Endothelial cell of coronary artery (primary cell): Measurements from ENCODE around the gene MLYCD. TPM values are rescaled to one million over a fixed set of nuclear protein-coding genes. Genes with fewer than 3 reads are reported as not detected.

ENCODE experiments used
- total RNA-seq: library from RNA; depleted of rRNA; stranded (reverse); fragments of >200 nt; gene quantifications from 2 replicates; pipeline ENCODE4 v1.2.3, GENCODE V29; 2014

The MLYCD gene
- total RNA-seq: 2.0 and 3.2 TPM in 2 replicates

DNA sequence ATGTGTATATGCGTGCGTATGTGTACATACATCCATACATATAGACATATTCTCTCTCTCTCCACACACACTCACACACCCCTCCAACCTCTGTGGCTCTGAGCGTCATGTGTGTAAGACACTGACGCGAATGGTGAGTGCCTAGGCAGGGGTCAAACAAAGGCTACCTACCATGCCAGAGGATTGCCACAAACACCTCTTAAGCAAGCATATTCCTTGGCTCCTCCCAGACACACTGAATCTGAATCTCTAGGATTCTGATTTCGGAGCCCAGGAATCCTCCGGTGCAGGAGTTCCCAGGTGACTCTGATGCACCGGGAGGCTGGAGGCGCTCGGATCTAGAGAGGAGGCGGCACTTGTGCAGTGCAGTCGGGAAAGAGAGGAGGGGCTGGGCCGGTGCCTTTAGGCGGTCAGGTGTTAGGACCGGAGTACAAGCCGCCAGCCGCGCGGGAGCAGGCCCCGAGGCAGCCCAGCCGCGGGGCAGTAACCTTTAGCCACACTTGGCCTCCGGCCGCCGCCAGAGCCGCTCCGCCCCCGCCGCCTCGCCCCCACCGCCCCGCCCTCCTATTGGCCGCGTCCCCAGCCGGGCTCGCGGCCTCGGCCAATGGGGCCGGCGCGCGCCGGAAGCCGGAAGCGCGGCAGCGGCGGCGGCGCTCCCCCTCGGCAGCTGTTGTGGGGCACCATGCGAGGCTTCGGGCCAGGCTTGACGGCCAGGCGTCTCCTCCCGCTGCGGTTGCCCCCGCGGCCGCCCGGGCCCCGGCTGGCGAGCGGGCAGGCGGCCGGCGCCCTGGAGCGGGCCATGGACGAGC, at the start of gene MLYCD:
MLYCD (plus strand) TSS at position 653 of the 809 bp plus-strand sequence; CDS start at position 683, 30 bp downstream.

DNA sequence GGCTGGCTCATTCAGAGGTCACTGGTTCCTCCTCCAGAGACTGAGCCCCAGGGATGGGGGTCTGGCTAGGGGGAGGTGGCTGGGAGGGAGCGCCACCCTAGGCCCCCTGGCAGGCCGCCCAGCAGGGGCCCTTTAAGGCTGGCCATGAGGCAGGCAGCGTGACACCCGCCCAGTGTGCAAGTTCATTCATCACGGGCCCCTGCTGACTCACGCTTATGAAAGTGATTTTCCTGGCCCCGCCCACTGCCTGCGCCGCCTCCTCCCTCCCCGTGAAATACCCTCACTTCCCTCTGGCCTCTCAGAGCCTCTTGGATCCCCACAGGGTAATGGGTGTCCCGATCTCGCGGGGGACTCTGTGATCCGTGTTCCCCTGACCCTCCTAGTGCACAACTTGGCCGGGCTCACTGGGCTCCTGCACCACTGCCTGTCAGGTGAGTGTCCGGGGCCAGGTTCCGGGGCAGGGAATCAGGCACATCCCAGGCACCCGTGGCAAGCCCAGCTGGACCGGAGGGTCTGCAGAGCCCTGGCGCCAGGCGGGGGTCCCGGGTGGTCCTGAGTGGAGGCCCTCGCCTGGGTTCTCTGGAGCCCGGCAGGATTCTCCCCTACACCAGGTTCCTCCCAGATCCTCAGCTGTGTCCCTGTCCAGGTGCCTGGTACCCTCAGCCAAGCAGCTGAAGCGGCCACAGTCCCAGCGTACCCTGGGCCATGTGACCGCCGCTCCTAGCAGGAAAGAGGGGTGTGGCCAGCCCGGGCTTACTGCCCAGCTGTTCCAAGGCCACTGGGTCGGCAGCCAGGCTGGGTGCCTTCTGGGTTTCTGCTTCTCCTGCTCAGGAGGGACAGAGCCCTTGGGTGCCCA, 54.3 kb downstream of the MLYCD start, which contains the start of gene OSGIN1:
OSGIN1 (plus strand) TSS at position 301 of the 856 bp plus-strand sequence. CDS start 4,432 bp downstream, outside the sequence.

DNA sequence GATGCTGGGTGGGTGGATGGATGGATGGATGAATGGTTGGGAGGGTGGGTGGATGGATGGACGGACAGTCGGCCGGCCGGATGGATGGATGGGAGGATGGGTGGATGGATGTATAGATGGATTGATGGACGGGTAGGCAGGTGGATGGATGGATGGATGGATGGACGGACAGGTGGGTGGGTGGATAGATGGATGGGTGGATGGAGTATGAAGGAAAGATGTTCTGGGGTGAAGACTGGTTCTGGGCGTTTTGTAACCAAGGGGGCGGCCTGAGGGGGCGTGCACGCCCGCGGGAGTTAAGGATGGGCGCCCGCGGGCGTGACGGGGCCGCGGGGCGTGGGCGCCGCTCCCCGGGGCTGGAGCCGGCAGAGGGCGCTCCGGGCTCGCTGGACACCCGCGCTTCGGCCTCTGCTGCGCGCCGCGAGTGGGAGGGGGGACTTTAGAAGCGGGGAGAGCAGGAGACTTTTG, 69.0 kb downstream of the MLYCD start, which contains the start of gene NECAB2:
NECAB2 (plus strand) TSS at position 407 of the 468 bp plus-strand sequence. CDS start 405 bp downstream, outside the sequence.

Other genes with a start within 250 kb of the MLYCD start
- gene HSBP1, start 91.1 kb upstream of the MLYCD start, total RNA-seq: 132 and 153 TPM in 2 replicates
- 1.1 and 1.7 TPM in 2 replicates for gene OSGIN1, start 54.1 kb downstream of the MLYCD start, total RNA-seq
- 0.18 TPM in 1 of 2 replicates, not detected in the other for gene NECAB2, start 69.1 kb downstream of the MLYCD start, total RNA-seq
- not detected in 2 replicates for gene SLC38A8, start 143.7 kb downstream of the MLYCD start, total RNA-seq
- 96.5 and 105 TPM in 2 replicates for gene MBTPS1, start 217.8 kb downstream of the MLYCD start, total RNA-seq
- gene HSDL1, start 246.1 kb downstream of the MLYCD start, total RNA-seq: 22.1 and 28.3 TPM in 2 replicates
- 0.09 TPM in 1 of 2 replicates, not detected in the other for gene DNAAF1, start 246.2 kb downstream of the MLYCD start, total RNA-seq